Measurements from ENCODE around the gene ZFP62.

GRCh38 chr5:180803181-180804128 is 57.6 kb downstream of the ZFP62 start:
- no peak for TF ChIP-seq CTCF (IDR thresholded peaks at IDR 0.05)
- TF ChIP-seq POLR2A (IDR thresholded peaks at IDR 0.05), result no peak
- peak in 3 of 4 donors; percentile 4 to 60 (median 38) for TF ChIP-seq POLR2AphosphoS5 (IDR thresholded peaks at IDR 0.05)
- no peak for TF ChIP-seq EP300 (IDR thresholded peaks at IDR 0.05)

Measured in sigmoid colon (tissue), 4 donors.